ENCODE measurements around the gene CCT2.

DNA sequence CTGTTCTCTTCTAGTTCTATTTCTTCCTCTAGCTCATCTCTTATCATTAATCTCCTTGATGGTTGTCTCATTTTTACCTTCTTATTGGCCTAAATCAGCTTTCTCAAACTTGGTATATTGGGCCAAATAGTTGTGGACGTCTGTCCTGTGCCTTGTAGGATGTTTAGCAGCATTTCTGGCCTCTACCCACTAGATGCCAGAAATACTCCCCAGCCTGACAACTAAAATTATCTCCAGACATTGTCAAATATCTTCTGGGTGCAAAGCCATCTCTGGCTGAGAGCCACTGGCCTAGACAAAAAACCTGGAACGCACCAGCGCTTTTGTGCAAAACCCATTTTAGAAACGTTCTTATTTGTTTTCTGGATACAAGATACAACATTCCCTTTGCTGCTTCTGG, 64.3 kb downstream of the CCT2 start:
- TF ChIP-seq ZZZ3 (IDR thresholded peaks at IDR 0.05; ENCODE audit: control insufficient read depth, insufficient read length, low read depth) (no peak), GABPA (IDR thresholded peaks at IDR 0.05; ENCODE audit: low read depth) (no peak), TARDBP (IDR thresholded peaks at IDR 0.05; ENCODE audit: borderline replicate concordance) (no peak), RAD21 (IDR thresholded peaks at IDR 0.05; ENCODE audit: insufficient read depth, low read depth, low read length) (no peak)
- TF ChIP-seq, protein P1, sequence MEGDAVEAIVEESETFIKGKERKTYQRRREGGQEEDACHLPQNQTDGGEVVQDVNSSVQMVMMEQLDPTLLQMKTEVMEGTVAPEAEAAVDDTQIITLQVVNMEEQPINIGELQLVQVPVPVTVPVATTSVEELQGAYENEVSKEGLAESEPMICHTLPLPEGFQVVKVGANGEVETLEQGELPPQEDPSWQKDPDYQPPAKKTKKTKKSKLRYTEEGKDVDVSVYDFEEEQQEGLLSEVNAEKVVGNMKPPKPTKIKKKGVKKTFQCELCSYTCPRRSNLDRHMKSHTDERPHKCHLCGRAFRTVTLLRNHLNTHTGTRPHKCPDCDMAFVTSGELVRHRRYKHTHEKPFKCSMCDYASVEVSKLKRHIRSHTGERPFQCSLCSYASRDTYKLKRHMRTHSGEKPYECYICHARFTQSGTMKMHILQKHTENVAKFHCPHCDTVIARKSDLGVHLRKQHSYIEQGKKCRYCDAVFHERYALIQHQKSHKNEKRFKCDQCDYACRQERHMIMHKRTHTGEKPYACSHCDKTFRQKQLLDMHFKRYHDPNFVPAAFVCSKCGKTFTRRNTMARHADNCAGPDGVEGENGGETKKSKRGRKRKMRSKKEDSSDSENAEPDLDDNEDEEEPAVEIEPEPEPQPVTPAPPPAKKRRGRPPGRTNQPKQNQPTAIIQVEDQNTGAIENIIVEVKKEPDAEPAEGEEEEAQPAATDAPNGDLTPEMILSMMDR (IDR thresholded peaks at IDR 0.05 in 2 of 3, conservative IDR thresholded peaks at IDR 0.05 in 1 of 3; ENCODE audit: control insufficient read depth in 2 of 3, extremely low read depth in 1 of 3, insufficient read depth in 1 of 3, low read depth in 3 of 3, low read length in 3 of 3) = no peak; a peak in 1 of 6 replicates
